Measurements from ENCODE around the gene AKIP1. TPM values are rescaled to one million over a fixed set of nuclear protein-coding genes. Genes with fewer than 3 reads are reported as not detected.

The AKIP1 gene
- total and polyA plus RNA-seq, 4 donors, result 9.3 to 12.3 (median 9.9) TPM

DNA sequence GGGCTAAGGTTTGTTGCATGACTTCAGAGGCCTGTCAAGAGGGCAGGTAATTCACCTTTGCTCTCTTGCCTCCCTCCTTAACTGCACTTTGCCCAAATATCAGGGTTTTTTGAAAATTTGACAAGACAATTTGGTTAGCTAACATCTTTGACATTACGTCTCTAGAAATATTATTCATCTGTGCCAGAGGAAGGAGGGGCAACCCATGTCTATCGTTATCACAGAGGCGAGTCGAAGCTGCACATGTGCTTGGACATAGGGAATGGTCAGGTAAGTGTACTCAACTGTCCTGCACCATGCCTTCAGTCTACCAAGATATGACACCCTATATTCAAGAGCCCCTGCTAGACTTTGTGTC lies 3.7 kb downstream of the AKIP1 start:
- Histone ChIP-seq H3K9ac (ENCODE audit: low read depth in 1 of 2, low read length in 2 of 2) (no peak overlapping the region), H3K27me3 (ENCODE audit: control insufficient read depth in 4 of 4, insufficient read depth in 4 of 4, low read length in 3 of 4) (no peaks in the 10 kb centered on the region), H3K4me1 (ENCODE audit: control insufficient read depth in 4 of 4, insufficient read depth in 4 of 4, low read length in 3 of 4) (peaks cover 0 to 16% (median 12%) of the 10 kb centered on the region in 4 donors), H3K36me3 (ENCODE audit: control insufficient read depth in 4 of 4, insufficient read depth in 3 of 4, low read depth in 1 of 4, low read length in 3 of 4) (peaks cover 3 to 24% (median 13%) of the 10 kb centered on the region in 4 donors), H3K9me3 (ENCODE audit: control insufficient read depth in 4 of 4, low read length in 3 of 4) (no peaks in the 10 kb centered on the region), H3K27ac (ENCODE audit: low read depth in 1 of 2, low read length in 2 of 2) (peak overlapping the region in 1 of 2 donors; percentile 52), H3K4me3 (ENCODE audit: low read depth in 1 of 3, low read length in 3 of 3) (no peak overlapping the region)
- DNase-seq (ENCODE audit: low spot score), result no peak
- 73% methylated on average over 4 of the region's 4 CpGs for WGBS
- TF ChIP-seq RAD21 (IDR thresholded peaks at IDR 0.05) (no peak), FOXA1 (IDR thresholded peaks at IDR 0.05) (no peak), FOXA2 (IDR thresholded peaks at IDR 0.05) (peak; percentile 0), TAF1 (conservative IDR thresholded peaks at IDR 0.05) (no peak)
- TF ChIP-seq, protein P1, sequence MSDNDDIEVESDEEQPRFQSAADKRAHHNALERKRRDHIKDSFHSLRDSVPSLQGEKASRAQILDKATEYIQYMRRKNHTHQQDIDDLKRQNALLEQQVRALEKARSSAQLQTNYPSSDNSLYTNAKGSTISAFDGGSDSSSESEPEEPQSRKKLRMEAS (IDR thresholded peaks at IDR 0.05), result no peak

- H3K4me3 ChIP-seq (ENCODE audit: low read depth in 1 of 3, low read length in 3 of 3), result no peak overlapping the region
- no peaks in the 10 kb centered on the region for H3K27me3 ChIP-seq (ENCODE audit: control insufficient read depth in 4 of 4, insufficient read depth in 4 of 4, low read length in 3 of 4)
- peaks cover 3 to 43% (median 20%) of the 10 kb centered on the region in 4 donors for H3K36me3 ChIP-seq (ENCODE audit: control insufficient read depth in 4 of 4, insufficient read depth in 3 of 4, low read depth in 1 of 4, low read length in 3 of 4)
- WGBS, result 86% methylated on average over 5 of the region's 5 CpGs
- H3K27ac ChIP-seq (ENCODE audit: low read depth in 1 of 2, low read length in 2 of 2), result no peak overlapping the region
- TF ChIP-seq NR2F2 (IDR thresholded peaks at IDR 0.05) (no peak), HNF4A (conservative IDR thresholded peaks at IDR 0.05) (no peak), JUND (IDR thresholded peaks at IDR 0.05) (no peak)
- TF ChIP-seq, protein P1 (IDR thresholded peaks at IDR 0.05), result no peak
- H3K4me1 ChIP-seq (ENCODE audit: control insufficient read depth in 4 of 4, insufficient read depth in 4 of 4, low read length in 3 of 4), result peaks cover 0 to 8% (median 5%) of the 10 kb centered on the region in 4 donors
- no peak overlapping the region for H3K9ac ChIP-seq (ENCODE audit: low read depth in 1 of 2, low read length in 2 of 2)
- no peak for DNase-seq (ENCODE audit: low spot score)
- H3K9me3 ChIP-seq (ENCODE audit: control insufficient read depth in 4 of 4, low read length in 3 of 4), result no peaks in the 10 kb centered on the region
Observed at GRCh38 chr11:8917157-8917825, 6.3 kb downstream of the AKIP1 start.

GRCh38 chr11:8922691-8923090 lies 11.7 kb downstream of the AKIP1 start:
- TF ChIP-seq YY1 (IDR thresholded peaks at IDR 0.05) (no peak), JUND (IDR thresholded peaks at IDR 0.05) (no peak), CTCF (IDR thresholded peaks at IDR 0.05; ENCODE audit: low read depth, low read length, missing input control) (no peak), REST (IDR thresholded peaks at IDR 0.05) (no peak), TAF1 (conservative IDR thresholded peaks at IDR 0.05) (no peak), ZBTB33 (IDR thresholded peaks at IDR 0.05) (no peak), FOXA2 (IDR thresholded peaks at IDR 0.05) (no peak), FOXA1 (IDR thresholded peaks at IDR 0.05) (no peak), HNF4A (conservative IDR thresholded peaks at IDR 0.05) (no peak), SP1 (IDR thresholded peaks at IDR 0.05) (no peak), RXRA (IDR thresholded peaks at IDR 0.05) (no peak), NR2F2 (IDR thresholded peaks at IDR 0.05) (no peak), RAD21 (IDR thresholded peaks at IDR 0.05) (no peak), HNF4G (IDR thresholded peaks at IDR 0.05) (no peak), GABPA (IDR thresholded peaks at IDR 0.05 in 1 of 2, conservative IDR thresholded peaks at IDR 0.05 in 1 of 2) (no peak), ATF3 (IDR thresholded peaks at IDR 0.05) (no peak), EGR1 (IDR thresholded peaks at IDR 0.05; ENCODE audit: low read depth in 2 of 2) (no peak)
- TF ChIP-seq, protein P1 (IDR thresholded peaks at IDR 0.05), result no peak
- H3K4me1 ChIP-seq (ENCODE audit: control insufficient read depth in 4 of 4, insufficient read depth in 4 of 4, low read length in 3 of 4), result no peaks in the 10 kb centered on the region
- 91% methylated on average over 5 of the region's 5 CpGs for WGBS
- peaks cover 1 to 40% (median 18%) of the 10 kb centered on the region in 4 donors for H3K36me3 ChIP-seq (ENCODE audit: control insufficient read depth in 4 of 4, insufficient read depth in 3 of 4, low read depth in 1 of 4, low read length in 3 of 4)
- no peaks in the 10 kb centered on the region for H3K9me3 ChIP-seq (ENCODE audit: control insufficient read depth in 4 of 4, low read length in 3 of 4)
- no peaks in the 10 kb centered on the region for H3K27me3 ChIP-seq (ENCODE audit: control insufficient read depth in 4 of 4, insufficient read depth in 4 of 4, low read length in 3 of 4)
- no peak overlapping the region for H3K9ac ChIP-seq (ENCODE audit: low read depth in 1 of 2, low read length in 2 of 2)
- no peak overlapping the region for H3K4me3 ChIP-seq (ENCODE audit: low read depth in 1 of 3, low read length in 3 of 3)
- DNase-seq (ENCODE audit: low spot score), result no peak
- H3K27ac ChIP-seq (ENCODE audit: low read depth in 1 of 2, low read length in 2 of 2), result no peak overlapping the region
